ELF-1 (cell line): ENCODE data around the gene IL18RAP.

Source experiments
- DNase-seq: peaks from one replicate; pipeline ENCODE4 v3.0.0-alpha.2; 2016; ENCODE audit warnings: low read depth, low spot score

IL18RAP gene

GRCh38 chr2:102423368-102423767 lies 408 bp downstream of the IL18RAP start:
- no peak for DNase-seq

- no peak for DNase-seq
Observed at GRCh38 chr2:102424754-102425153, 1.8 kb downstream of the IL18RAP start.

- DNase-seq, result no peak
Observed at GRCh38 chr2:102425441-102426132, 2.6 kb downstream of the IL18RAP start.

- DNase-seq, result no peak
Observed at GRCh38 chr2:102427249-102427648, 4.3 kb downstream of the IL18RAP start.

GRCh38 chr2:102428573-102428972 lies 5.6 kb downstream of the IL18RAP start:
- DNase-seq, result no peak

- DNase-seq, result peak; percentile 35
Observed at GRCh38 chr2:102432386-102432785, 9.4 kb downstream of the IL18RAP start.

GRCh38 chr2:102433973-102434654 lies 11.2 kb downstream of the IL18RAP start:
- no peak for DNase-seq

- no peak for DNase-seq
Observed at GRCh38 chr2:102434655-102435381, 11.9 kb downstream of the IL18RAP start.

- DNase-seq, result no peak
Observed at GRCh38 chr2:102435741-102436140, 12.8 kb downstream of the IL18RAP start.

- DNase-seq, result no peak
Observed at GRCh38 chr2:102436323-102436722, 13.4 kb downstream of the IL18RAP start.

- no peak for DNase-seq
Observed at GRCh38 chr2:102437122-102437521, 14.2 kb downstream of the IL18RAP start.

- no peak for DNase-seq
Observed at GRCh38 chr2:102438111-102438510, 15.2 kb downstream of the IL18RAP start.

GRCh38 chr2:102438578-102438977 lies 15.6 kb downstream of the IL18RAP start:
- no peak for DNase-seq

GRCh38 chr2:102439065-102439695 lies 16.2 kb downstream of the IL18RAP start:
- peak; percentile 24 for DNase-seq

GRCh38 chr2:102442967-102443828 lies 20.2 kb downstream of the IL18RAP start:
- DNase-seq, result peak; percentile 13

- DNase-seq, result no peak
Observed at GRCh38 chr2:102444233-102444632, 21.3 kb downstream of the IL18RAP start.

GRCh38 chr2:102446936-102447335 lies 24.0 kb downstream of the IL18RAP start:
- no peak for DNase-seq

GRCh38 chr2:102449370-102449974 lies 26.5 kb downstream of the IL18RAP start:
- peak; percentile 15 for DNase-seq

GRCh38 chr2:102451968-102452367 lies 29.0 kb downstream of the IL18RAP start:
- DNase-seq, result peak; percentile 3

- DNase-seq, result no peak
Observed at GRCh38 chr2:102453501-102453900, 30.5 kb downstream of the IL18RAP start.
